Stimulated activated CD4-positive, alpha-beta T cell treated with anti-CD3 and anti-CD28 coated beads, TNF-alpha, amount 100 ng/mL, for 1 hour (primary cell): ENCODE results near the gene HIF3A.
"Not testable (repeated sequence)": the region's sequence is repeated elsewhere in the genome, so short reads cannot be mapped to it uniquely, and the experiment has no call there.

Source experiments
- DNase-seq, 3 donors: peaks; one replicate each; pipeline ENCODE4 v3.0.0-alpha.2; 2020; ENCODE audit warnings: low read depth in 3 of 3, low spot score in 1 of 3

The HIF3A gene

GRCh38 chr19:46296722-46297461 is at the start of gene HIF3A:
TSS of gene HIF3A (plus strand) at chr19:46297042. CDS start at chr19:46297077, 35 bp downstream.
- no peak for DNase-seq

- DNase-seq, result no peak
Measured at GRCh38 chr19:46250076-46250735, 46.6 kb upstream of the HIF3A start.

GRCh38 chr19:46251416-46251815 is 45.4 kb upstream of the HIF3A start:
- no peak for DNase-seq

GRCh38 chr19:46254776-46255175 is 42.1 kb upstream of the HIF3A start:
- DNase-seq, result no peak

- no peak for DNase-seq
Measured at GRCh38 chr19:46256855-46257254, 40.0 kb upstream of the HIF3A start.

GRCh38 chr19:46261501-46261900 is 35.3 kb upstream of the HIF3A start:
- not testable (repeated sequence) for DNase-seq

GRCh38 chr19:46262684-46263296 is 34.1 kb upstream of the HIF3A start:
- DNase-seq, result not testable (repeated sequence)

- not testable (repeated sequence) for DNase-seq
Measured at GRCh38 chr19:46264801-46265200, 32.0 kb upstream of the HIF3A start.

- DNase-seq, result peak; percentile 30 to 39 (median 34)
Measured at GRCh38 chr19:46265217-46265828, 31.5 kb upstream of the HIF3A start.

- no peak for DNase-seq
Measured at GRCh38 chr19:46269101-46269500, 27.7 kb upstream of the HIF3A start.

- DNase-seq, result no peak
Measured at GRCh38 chr19:46270521-46271256, 26.2 kb upstream of the HIF3A start.

GRCh38 chr19:46271481-46272197 is 25.2 kb upstream of the HIF3A start:
- no peak for DNase-seq

- not testable (repeated sequence) for DNase-seq
Measured at GRCh38 chr19:46273931-46274330, 22.9 kb upstream of the HIF3A start.

- DNase-seq, result no peak
Measured at GRCh38 chr19:46279177-46279576, 17.7 kb upstream of the HIF3A start.

GRCh38 chr19:46283771-46284170 is 13.1 kb upstream of the HIF3A start:
- no peak for DNase-seq

GRCh38 chr19:46284635-46285034 is 12.2 kb upstream of the HIF3A start:
- DNase-seq, result no peak

GRCh38 chr19:46287585-46287984 is 9.3 kb upstream of the HIF3A start:
- DNase-seq, result no peak

GRCh38 chr19:46288896-46289588 is 7.8 kb upstream of the HIF3A start:
- no peak for DNase-seq

- DNase-seq, result no peak
Measured at GRCh38 chr19:46289724-46290619, 6.9 kb upstream of the HIF3A start.
